IMR-90 (cell line): ENCODE data around the gene F11. TPM values are rescaled to one million over a fixed set of nuclear protein-coding genes. Genes with fewer than 3 reads are reported as not detected.

ENCODE experiments used
- ATAC-seq: fragments of 200-7000 bp; cut with Tn5 transposase; 2 replicates; pipeline ENCODE4 v1.9.1; 2020; ENCODE audit warnings: low read depth, mild to moderate bottlenecking, moderate library complexity
- BruUV-seq: library from RNA; stranded (reverse); fragments of 400-500 nt; replicated peaks from 2 replicates; lab custom pipeline; 2021; lab: Mats Ljungman, UMichigan
- CTCF ChIA-PET: fragments of 300-600 bp; formaldehyde crosslinking; extraction: SDS; loops from one replicate; lab custom pipeline; 2021; ENCODE audit warnings: antibody characterized with exemption; lab: Yijun Ruan, JAX
- POLR2A ChIA-PET: fragments of 300-600 bp; sonication (Branson Sonifier 250); formaldehyde crosslinking; loops from one replicate; lab custom pipeline; 2022; ENCODE audit warnings: antibody characterized with exemption; ENCODE audit not compliant: unreplicated experiment; lab: Charles Lee
- DNase-seq: peaks from one replicate; pipeline ENCODE4 v3.0.0; 2013
- H2AFZ ChIP-seq: replicated peaks from 2 replicates; pipeline ENCODE3; 2013; ENCODE audit warnings: low read length, mild to moderate bottlenecking; ENCODE audit not compliant: poor library complexity
- H2AK5ac ChIP-seq: 2 replicates; pipeline ENCODE4 v1.6.1; 2013; ENCODE audit warnings: low read depth, low read length, inconsistent platforms
- H2AK9ac ChIP-seq: replicated peaks from 2 replicates; pipeline ENCODE3; 2013; ENCODE audit warnings: mild to moderate bottlenecking, low read depth, low read length, moderate library complexity; ENCODE audit not compliant: poor library complexity
- H2BK120ac ChIP-seq: 2 replicates; pipeline ENCODE4 v1.6.1; 2013; ENCODE audit warnings: low read depth, low read length, inconsistent platforms
- H2BK15ac ChIP-seq: 3 replicates; pipeline ENCODE4 v1.6.1; 2013; ENCODE audit warnings: low read depth, low read length, inconsistent platforms
- H2BK20ac ChIP-seq: 2 replicates; pipeline ENCODE4 v1.6.1; 2013; ENCODE audit warnings: low read depth, mild to moderate bottlenecking, inconsistent platforms, low read length, moderate library complexity
- H2BK5ac ChIP-seq: 2 replicates; pipeline ENCODE4 v1.6.1; 2013; ENCODE audit warnings: mild to moderate bottlenecking, low read depth, low read length, inconsistent platforms; ENCODE audit not compliant: poor library complexity, severe bottlenecking
- H3K14ac ChIP-seq: replicated peaks from 2 replicates; pipeline ENCODE4 v1.6.1; 2013; ENCODE audit warnings: low read depth, low read length, inconsistent platforms
- H3K18ac ChIP-seq: 2 replicates; pipeline ENCODE4 v1.6.1; 2013; ENCODE audit warnings: low read depth, low read length, control low read depth
- H3K23ac ChIP-seq: 2 replicates; pipeline ENCODE4 v1.6.1; 2013; ENCODE audit warnings: low read depth, low read length, inconsistent platforms
- H3K27ac ChIP-seq: 2 replicates; pipeline ENCODE4 v1.5.1; 2013; ENCODE audit warnings: mild to moderate bottlenecking, control low read depth, low read length; ENCODE audit not compliant: insufficient read depth
- H3K27me3 ChIP-seq: 2 replicates; pipeline ENCODE4 v1.6.1; 2013; ENCODE audit warnings: low read length; ENCODE audit not compliant: control insufficient read depth, insufficient read depth
- H3K36me3 ChIP-seq: 2 replicates; pipeline ENCODE4 v1.6.1; 2013; ENCODE audit warnings: low read length, mixed read lengths; ENCODE audit not compliant: control insufficient read depth, insufficient read depth
- H3K4ac ChIP-seq: 2 replicates; pipeline ENCODE4 v1.6.1; 2013; ENCODE audit warnings: low read depth, low read length, inconsistent platforms
- H3K4me1 ChIP-seq: 2 replicates; pipeline ENCODE4 v1.6.1; 2013; ENCODE audit warnings: low read length, mixed read lengths; ENCODE audit not compliant: control insufficient read depth, insufficient read depth
- H3K4me2 ChIP-seq: 2 replicates; pipeline ENCODE4 v1.6.1; 2013; ENCODE audit warnings: low read depth, mild to moderate bottlenecking, control low read depth, low read length, moderate library complexity
- H3K4me3 ChIP-seq: 2 replicates; pipeline ENCODE4 v1.5.1; 2013; ENCODE audit warnings: low read depth, mild to moderate bottlenecking, control low read depth, low read length, moderate library complexity; ENCODE audit not compliant: insufficient read depth
- H3K56ac ChIP-seq: 2 replicates; pipeline ENCODE4 v1.6.1; 2013; ENCODE audit warnings: low read length, inconsistent platforms; ENCODE audit not compliant: insufficient read depth; ENCODE audit errors: extremely low read depth
- H3K79me1 ChIP-seq, 2 experiments: 2 replicates each; pipeline ENCODE4 v1.6.1; 2013; ENCODE audit warnings: low read length in 2 of 2, inconsistent platforms in 1 of 2, low read depth in 1 of 2
- H3K9ac ChIP-seq: 2 replicates; pipeline ENCODE4 v1.6.1; 2013; ENCODE audit warnings: low read depth, low read length, control low read depth
- H3K9me1 ChIP-seq: 2 replicates; pipeline ENCODE4 v1.6.1; 2013; ENCODE audit warnings: low read length, inconsistent platforms; ENCODE audit not compliant: insufficient read depth
- H3K9me3 ChIP-seq: 2 replicates; pipeline ENCODE4 v1.6.1; 2013; ENCODE audit warnings: low read length; ENCODE audit not compliant: control insufficient read depth, insufficient read depth
- H4K20me1 ChIP-seq: 2 replicates; pipeline ENCODE4 v1.6.1; 2013; ENCODE audit warnings: low read length, inconsistent platforms; ENCODE audit not compliant: insufficient read depth
- H4K5ac ChIP-seq: 2 replicates; pipeline ENCODE4 v1.6.1; 2013; ENCODE audit warnings: mild to moderate bottlenecking, low read depth, low read length, control low read depth
- H4K8ac ChIP-seq, 2 experiments: 2 replicates each; pipeline ENCODE4 v1.6.1; 2013; ENCODE audit warnings: low read depth in 2 of 2, low read length in 2 of 2, control low read depth in 1 of 2, inconsistent platforms in 1 of 2
- H4K91ac ChIP-seq: 2 replicates; pipeline ENCODE4 v1.6.1; 2013; ENCODE audit warnings: low read depth, low read length, inconsistent platforms; ENCODE audit not compliant: insufficient read depth
- BHLHE40 ChIP-seq: fragments of 150-350 bp; IDR thresholded peaks from 2 replicates; pipeline ENCODE4 v1.6.1; 2016; ENCODE audit warnings: mild to moderate bottlenecking, low read depth, low read length
- CEBPB ChIP-seq: IDR thresholded peaks from 2 replicates; pipeline ENCODE4 v1.6.1; 2012; ENCODE audit warnings: low read depth, low read length, improper control_type of control experiment
- CHD1 ChIP-seq: IDR thresholded peaks from 2 replicates; pipeline ENCODE4 v1.6.1; 2012; ENCODE audit warnings: low read depth, low read length, improper control_type of control experiment
- FOS ChIP-seq: fragments of 150-350 bp; IDR thresholded peaks from 2 replicates; pipeline ENCODE4 v1.6.1; 2016; ENCODE audit warnings: low read depth, low read length
- MAFK ChIP-seq: IDR thresholded peaks from 2 replicates; pipeline ENCODE4 v1.6.1; 2012; ENCODE audit warnings: low read depth, low read length, improper control_type of control experiment
- MAZ ChIP-seq: IDR thresholded peaks from 2 replicates; pipeline ENCODE4 v1.6.1; 2012; ENCODE audit warnings: low read depth, mild to moderate bottlenecking, low read length, improper control_type of control experiment, moderate library complexity, borderline replicate concordance
- MXI1 ChIP-seq: IDR thresholded peaks from 2 replicates; pipeline ENCODE4 v1.6.1; 2012; ENCODE audit warnings: low read depth, mild to moderate bottlenecking, low read length, moderate library complexity, borderline replicate concordance
- NFE2L2 ChIP-seq: fragments of 150-350 bp; IDR thresholded peaks from 2 replicates; pipeline ENCODE4 v1.6.1; 2016; ENCODE audit warnings: low read depth, mild to moderate bottlenecking, low read length
- POLR2A ChIP-seq: IDR thresholded peaks from 2 replicates; pipeline ENCODE4 v1.6.1; 2012; ENCODE audit warnings: mild to moderate bottlenecking, low read depth, low read length
- RAD21 ChIP-seq: IDR thresholded peaks from 2 replicates; pipeline ENCODE4 v1.6.1; 2012; ENCODE audit warnings: low read length, improper control_type of control experiment
- RCOR1 ChIP-seq: IDR thresholded peaks from 2 replicates; pipeline ENCODE4 v1.6.1; 2012; ENCODE audit warnings: mild to moderate bottlenecking, low read length, improper control_type of control experiment; ENCODE audit not compliant: insufficient replicate concordance
- RFX5 ChIP-seq: IDR thresholded peaks from 2 replicates; pipeline ENCODE4 v1.8.0; 2012; ENCODE audit warnings: low read depth, mild to moderate bottlenecking, low read length, moderate library complexity
- SMC3 ChIP-seq: fragments of 150-350 bp; IDR thresholded peaks from 2 replicates; pipeline ENCODE4 v1.6.1; 2016; ENCODE audit warnings: low read depth, mild to moderate bottlenecking, antibody characterized with exemption, low read length, moderate library complexity
- WGBS, 2 experiments: methylation state at CpG; one replicate each; pipeline versions ENCODE4 v1.1.5 to v1.1.7; 2013; ENCODE audit warnings: missing lambda C conversion rate in 2 of 2; ENCODE audit not compliant: insufficient read length in 1 of 2; ENCODE audit errors: extremely low coverage in 2 of 2; 5-methylcytosine and 5-hydroxymethylcytosine counted together
- dilution Hi-C: fragments of 300-500 bp; cut with HindIII; formaldehyde crosslinking; loops from one replicate; pipeline ENCODE4 v1.14.3; 2018; ENCODE audit warnings: low sequenced_read_pairs; ENCODE audit not compliant: unreplicated experiment
- in situ Hi-C: fragments of 300-500 bp; cut with MboI; formaldehyde crosslinking; loops from 3 replicates; pipeline ENCODE4 v1.14.3; 2019; ENCODE audit warnings: low sequenced_read_pairs, inconsistent platforms, mixed read lengths
- intact Hi-C: fragments of 100-400 bp; cut with micrococcal nuclease; formaldehyde crosslinking; loops from 2 replicates; pipeline ENCODE4 v1.10.0; 2022
- polyA plus RNA-seq, 3 experiments: library from polyadenylated mRNA; depleted of rRNA; stranded (reverse); fragments of >200 nt; gene quantifications; 2 replicates each; pipeline ENCODE4 v1.2.3, GENCODE V29; 2012; ENCODE audit warnings: low replicate concordance in 1 of 3
- total RNA-seq: library from RNA; depleted of rRNA; stranded (reverse); fragments of >200 nt; gene quantifications from 2 replicates; pipeline ENCODE4 v1.2.3, GENCODE V29; 2012
- TF ChIP-seq, protein P1 (sequence below): fragments of 150-350 bp; IDR thresholded peaks from 2 replicates; pipeline ENCODE4 v1.6.1; 2017; ENCODE audit warnings: mild to moderate bottlenecking, antibody characterized with exemption, low read length, low read depth
- TF ChIP-seq, protein P2 (sequence below): conservative IDR thresholded peaks from 2 replicates; pipeline ENCODE4 v1.5.1; 2012; ENCODE audit warnings: mild to moderate bottlenecking, low read depth, low read length, improper control_type of control experiment
- TF ChIP-seq, protein P3 (sequence below): fragments of 150-350 bp; IDR thresholded peaks from 2 replicates; pipeline ENCODE4 v1.6.1; 2016; ENCODE audit warnings: low read depth, mild to moderate bottlenecking, low read length, moderate library complexity, borderline replicate concordance

The F11 gene
- total and polyA plus RNA-seq, 2 of the 4 experiments (the other 2 are of a cell fraction), result not detected

DNA sequence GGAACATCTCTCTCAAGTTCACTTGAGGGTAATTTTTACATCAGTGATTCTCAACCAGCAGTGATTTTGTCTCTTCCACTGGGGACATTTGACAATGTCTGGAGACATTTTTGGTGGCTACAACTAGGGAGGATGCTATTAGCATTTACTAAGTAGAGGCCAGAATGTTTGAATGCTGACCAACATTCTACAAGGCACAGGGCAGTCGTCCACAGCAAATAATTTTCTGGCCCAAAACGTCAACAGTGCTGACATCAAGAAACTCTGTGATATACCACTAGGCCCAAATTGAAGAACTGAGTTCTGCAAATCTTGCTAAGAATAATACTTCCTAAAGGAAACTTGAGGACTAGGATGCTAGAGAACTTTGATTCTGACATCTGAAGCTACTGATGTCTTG lies 31.6 kb upstream of the F11 start:
- no peak overlapping the region for H3K4ac ChIP-seq
- no peak overlapping the region for H3K18ac ChIP-seq
- no peaks in the 10 kb centered on the region for H4K20me1 ChIP-seq
- H3K79me1 ChIP-seq, result no peaks in the 10 kb centered on the region
- no peak overlapping the region for H2BK20ac ChIP-seq
- no TSS peak for BruUV-seq
- no peak overlapping the region for H2AFZ ChIP-seq
- no peak overlapping the region for H3K9ac ChIP-seq
- no peaks in the 10 kb centered on the region for H3K4me1 ChIP-seq
- H3K14ac ChIP-seq, result no peak overlapping the region
- no peaks in the 10 kb centered on the region for H3K27me3 ChIP-seq
- intact Hi-C loops (no loop called here), in situ Hi-C loops (no loop called here), dilution Hi-C loops (no loop called here)
- no peak overlapping the region for H2BK120ac ChIP-seq
- POLR2A ChIA-PET, result no interaction called here
- H3K56ac ChIP-seq, result no peak overlapping the region
- H4K8ac ChIP-seq, result no peak overlapping the region
- H4K5ac ChIP-seq, result no peak overlapping the region
- H2BK5ac ChIP-seq, result no peak overlapping the region
- H3K27ac ChIP-seq, result no peak overlapping the region
- no peak overlapping the region for H4K91ac ChIP-seq
- ATAC-seq, result no peak
- no peak overlapping the region for H2AK9ac ChIP-seq
- H3K4me2 ChIP-seq, result no peak overlapping the region
- CTCF ChIA-PET, result no interaction called here
- H2BK15ac ChIP-seq, result no peak overlapping the region
- H2AK5ac ChIP-seq, result no peak overlapping the region
- H3K36me3 ChIP-seq, result no peaks in the 10 kb centered on the region
- H3K23ac ChIP-seq, result no peak overlapping the region
- no peaks in the 10 kb centered on the region for H3K9me3 ChIP-seq
- TF ChIP-seq CHD1 (no peak), POLR2A (no peak), RFX5 (no peak), RCOR1 (no peak), RAD21 (no peak), MAZ (no peak), BHLHE40 (no peak), NFE2L2 (no peak), MAFK (no peak), FOS (no peak), MXI1 (no peak), SMC3 (no peak), CEBPB (no peak)
- TF ChIP-seq, protein P1, sequence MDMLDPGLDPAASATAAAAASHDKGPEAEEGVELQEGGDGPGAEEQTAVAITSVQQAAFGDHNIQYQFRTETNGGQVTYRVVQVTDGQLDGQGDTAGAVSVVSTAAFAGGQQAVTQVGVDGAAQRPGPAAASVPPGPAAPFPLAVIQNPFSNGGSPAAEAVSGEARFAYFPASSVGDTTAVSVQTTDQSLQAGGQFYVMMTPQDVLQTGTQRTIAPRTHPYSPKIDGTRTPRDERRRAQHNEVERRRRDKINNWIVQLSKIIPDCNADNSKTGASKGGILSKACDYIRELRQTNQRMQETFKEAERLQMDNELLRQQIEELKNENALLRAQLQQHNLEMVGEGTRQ, result no peak
- TF ChIP-seq, protein P2, sequence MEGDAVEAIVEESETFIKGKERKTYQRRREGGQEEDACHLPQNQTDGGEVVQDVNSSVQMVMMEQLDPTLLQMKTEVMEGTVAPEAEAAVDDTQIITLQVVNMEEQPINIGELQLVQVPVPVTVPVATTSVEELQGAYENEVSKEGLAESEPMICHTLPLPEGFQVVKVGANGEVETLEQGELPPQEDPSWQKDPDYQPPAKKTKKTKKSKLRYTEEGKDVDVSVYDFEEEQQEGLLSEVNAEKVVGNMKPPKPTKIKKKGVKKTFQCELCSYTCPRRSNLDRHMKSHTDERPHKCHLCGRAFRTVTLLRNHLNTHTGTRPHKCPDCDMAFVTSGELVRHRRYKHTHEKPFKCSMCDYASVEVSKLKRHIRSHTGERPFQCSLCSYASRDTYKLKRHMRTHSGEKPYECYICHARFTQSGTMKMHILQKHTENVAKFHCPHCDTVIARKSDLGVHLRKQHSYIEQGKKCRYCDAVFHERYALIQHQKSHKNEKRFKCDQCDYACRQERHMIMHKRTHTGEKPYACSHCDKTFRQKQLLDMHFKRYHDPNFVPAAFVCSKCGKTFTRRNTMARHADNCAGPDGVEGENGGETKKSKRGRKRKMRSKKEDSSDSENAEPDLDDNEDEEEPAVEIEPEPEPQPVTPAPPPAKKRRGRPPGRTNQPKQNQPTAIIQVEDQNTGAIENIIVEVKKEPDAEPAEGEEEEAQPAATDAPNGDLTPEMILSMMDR, result no peak
- TF ChIP-seq, protein P3, sequence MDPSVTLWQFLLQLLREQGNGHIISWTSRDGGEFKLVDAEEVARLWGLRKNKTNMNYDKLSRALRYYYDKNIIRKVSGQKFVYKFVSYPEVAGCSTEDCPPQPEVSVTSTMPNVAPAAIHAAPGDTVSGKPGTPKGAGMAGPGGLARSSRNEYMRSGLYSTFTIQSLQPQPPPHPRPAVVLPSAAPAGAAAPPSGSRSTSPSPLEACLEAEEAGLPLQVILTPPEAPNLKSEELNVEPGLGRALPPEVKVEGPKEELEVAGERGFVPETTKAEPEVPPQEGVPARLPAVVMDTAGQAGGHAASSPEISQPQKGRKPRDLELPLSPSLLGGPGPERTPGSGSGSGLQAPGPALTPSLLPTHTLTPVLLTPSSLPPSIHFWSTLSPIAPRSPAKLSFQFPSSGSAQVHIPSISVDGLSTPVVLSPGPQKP, result no peak
- WGBS, 2 experiments, result no CpG with 5 or more reads among the region's 2 CpGs
- DNase-seq, result no peak
- H3K4me3 ChIP-seq, result no peak overlapping the region
- H3K9me1 ChIP-seq, result no peaks in the 10 kb centered on the region
